ENCODE measurements around the gene TNFRSF4.

GRCh38 chr1:1165900-1166421, 48.0 kb downstream of the TNFRSF4 start:
- TF ChIP-seq, protein P1, sequence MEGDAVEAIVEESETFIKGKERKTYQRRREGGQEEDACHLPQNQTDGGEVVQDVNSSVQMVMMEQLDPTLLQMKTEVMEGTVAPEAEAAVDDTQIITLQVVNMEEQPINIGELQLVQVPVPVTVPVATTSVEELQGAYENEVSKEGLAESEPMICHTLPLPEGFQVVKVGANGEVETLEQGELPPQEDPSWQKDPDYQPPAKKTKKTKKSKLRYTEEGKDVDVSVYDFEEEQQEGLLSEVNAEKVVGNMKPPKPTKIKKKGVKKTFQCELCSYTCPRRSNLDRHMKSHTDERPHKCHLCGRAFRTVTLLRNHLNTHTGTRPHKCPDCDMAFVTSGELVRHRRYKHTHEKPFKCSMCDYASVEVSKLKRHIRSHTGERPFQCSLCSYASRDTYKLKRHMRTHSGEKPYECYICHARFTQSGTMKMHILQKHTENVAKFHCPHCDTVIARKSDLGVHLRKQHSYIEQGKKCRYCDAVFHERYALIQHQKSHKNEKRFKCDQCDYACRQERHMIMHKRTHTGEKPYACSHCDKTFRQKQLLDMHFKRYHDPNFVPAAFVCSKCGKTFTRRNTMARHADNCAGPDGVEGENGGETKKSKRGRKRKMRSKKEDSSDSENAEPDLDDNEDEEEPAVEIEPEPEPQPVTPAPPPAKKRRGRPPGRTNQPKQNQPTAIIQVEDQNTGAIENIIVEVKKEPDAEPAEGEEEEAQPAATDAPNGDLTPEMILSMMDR (IDR thresholded peaks at IDR 0.05) = no peak
- no peak for TF ChIP-seq ZFX (IDR thresholded peaks at IDR 0.05; ENCODE audit: borderline replicate concordance)

All from 22Rv1 (cell line).